ENCODE results near the gene FOSL1. TPM values are rescaled to one million over a fixed set of nuclear protein-coding genes. Genes with fewer than 3 reads are reported as not detected.

FOSL1 gene
- total RNA-seq, 2 experiments from 2014 or later: 0.88 TPM; not detected in 1

- H3K4me3 ChIP-seq (ENCODE audit: low read depth, low read length, poor library complexity, severe bottlenecking): no peak overlapping the region
- H2AFZ ChIP-seq (ENCODE audit: low read length): no peak overlapping the region
- CTCF ChIA-PET (ENCODE audit: unreplicated experiment): no interaction called here
- POLR2A ChIA-PET: no interaction called here
- H3K36me3 ChIP-seq (ENCODE audit: insufficient read depth, low read length): peaks cover 53% of the 10 kb centered on the region
- DNase-seq (ENCODE audit: low spot score): no peak
- H3K4me2 ChIP-seq (ENCODE audit: low read length): no peak overlapping the region
- no peak for TF ChIP-seq EZH2phosphoT487 (IDR thresholded peaks at IDR 0.05; ENCODE audit: borderline replicate concordance, low read depth, low read length)
- TF ChIP-seq, protein P1, sequence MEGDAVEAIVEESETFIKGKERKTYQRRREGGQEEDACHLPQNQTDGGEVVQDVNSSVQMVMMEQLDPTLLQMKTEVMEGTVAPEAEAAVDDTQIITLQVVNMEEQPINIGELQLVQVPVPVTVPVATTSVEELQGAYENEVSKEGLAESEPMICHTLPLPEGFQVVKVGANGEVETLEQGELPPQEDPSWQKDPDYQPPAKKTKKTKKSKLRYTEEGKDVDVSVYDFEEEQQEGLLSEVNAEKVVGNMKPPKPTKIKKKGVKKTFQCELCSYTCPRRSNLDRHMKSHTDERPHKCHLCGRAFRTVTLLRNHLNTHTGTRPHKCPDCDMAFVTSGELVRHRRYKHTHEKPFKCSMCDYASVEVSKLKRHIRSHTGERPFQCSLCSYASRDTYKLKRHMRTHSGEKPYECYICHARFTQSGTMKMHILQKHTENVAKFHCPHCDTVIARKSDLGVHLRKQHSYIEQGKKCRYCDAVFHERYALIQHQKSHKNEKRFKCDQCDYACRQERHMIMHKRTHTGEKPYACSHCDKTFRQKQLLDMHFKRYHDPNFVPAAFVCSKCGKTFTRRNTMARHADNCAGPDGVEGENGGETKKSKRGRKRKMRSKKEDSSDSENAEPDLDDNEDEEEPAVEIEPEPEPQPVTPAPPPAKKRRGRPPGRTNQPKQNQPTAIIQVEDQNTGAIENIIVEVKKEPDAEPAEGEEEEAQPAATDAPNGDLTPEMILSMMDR (conservative IDR thresholded peaks at IDR 0.05; ENCODE audit: low read length): no peak
- H3K27ac ChIP-seq (ENCODE audit: low read depth, low read length, poor library complexity, severe bottlenecking): no peak overlapping the region
- no peaks in the 10 kb centered on the region for H3K9me2 ChIP-seq (ENCODE audit: insufficient read depth, low read length)
- peaks cover 16% of the 10 kb centered on the region; the same call in 1 of the 2 replicates for H3K79me2 ChIP-seq (ENCODE audit: insufficient read depth, low read depth, low read length)
- no peaks in the 10 kb centered on the region for H3K9me3 ChIP-seq (ENCODE audit: low read length)
- H4K20me1 ChIP-seq (ENCODE audit: insufficient read depth, low read length): no peaks in the 10 kb centered on the region
- intact Hi-C loops (cut with micrococcal nuclease; ENCODE audit: unreplicated experiment): no loop called here
- BruUV-seq (replicated peaks): no TSS peak
- peaks cover 33% of the 10 kb centered on the region for H3K4me1 ChIP-seq (ENCODE audit: insufficient read depth, low read length, poor library complexity, severe bottlenecking)
Observed at GRCh38 chr11:65883058-65883761, 17.0 kb downstream of the FOSL1 start.

DNA sequence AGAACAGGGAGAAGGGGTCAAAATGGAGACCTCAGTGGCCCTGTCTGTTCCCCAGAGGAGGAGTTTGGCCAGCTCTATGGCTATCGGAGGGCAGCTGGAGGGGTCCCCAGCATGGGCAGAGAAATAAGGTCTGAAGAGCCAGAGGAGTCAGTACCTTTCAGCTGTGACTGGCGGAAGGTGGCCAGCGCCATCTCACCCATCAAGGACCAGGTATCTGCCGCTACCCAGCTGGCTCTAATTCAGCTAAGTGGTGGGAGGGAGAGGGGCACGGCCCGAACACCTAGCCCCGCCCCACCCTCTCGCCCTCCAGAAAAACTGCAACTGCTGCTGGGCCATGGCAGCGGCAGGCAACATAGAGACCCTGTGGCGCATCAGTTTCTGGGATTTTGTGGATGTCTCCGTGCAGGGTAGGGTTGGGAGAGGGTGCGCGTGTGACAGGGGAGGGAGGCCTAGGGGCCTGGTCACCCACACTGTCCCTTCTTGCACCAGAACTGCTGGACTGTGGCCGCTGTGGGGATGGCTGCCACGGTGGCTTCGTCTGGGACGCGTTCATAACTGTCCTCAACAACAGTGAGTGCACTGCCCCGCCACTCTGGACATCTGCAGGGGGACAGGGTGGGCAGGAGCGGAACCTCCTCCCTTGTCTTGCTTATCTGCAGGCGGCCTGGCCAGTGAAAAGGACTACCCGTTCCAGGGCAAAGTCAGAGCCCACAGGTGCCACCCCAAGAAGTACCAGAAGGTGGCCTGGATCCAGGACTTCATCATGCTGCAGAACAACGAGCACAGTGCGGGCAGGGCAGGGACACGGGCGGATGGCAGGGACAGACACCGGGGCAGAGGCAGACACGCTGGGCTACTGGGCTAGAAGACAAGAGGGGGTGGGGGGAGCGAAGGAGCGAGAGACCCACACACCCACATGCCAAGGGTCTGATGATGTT is 17.8 kb downstream of the FOSL1 start:
- CTCF ChIA-PET (ENCODE audit: unreplicated experiment): no interaction called here
- no peaks in the 10 kb centered on the region for H3K9me3 ChIP-seq (ENCODE audit: low read length)
- H2AFZ ChIP-seq (ENCODE audit: low read length): no peak overlapping the region
- BruUV-seq (replicated peaks): no TSS peak
- H4K20me1 ChIP-seq (ENCODE audit: insufficient read depth, low read length): no peaks in the 10 kb centered on the region
- H3K27ac ChIP-seq (ENCODE audit: low read depth, low read length, poor library complexity, severe bottlenecking): no peak overlapping the region
- H3K79me2 ChIP-seq (ENCODE audit: insufficient read depth, low read depth, low read length): peaks cover 10% of the 10 kb centered on the region; the same call in 1 of the 2 replicates
- H3K9me2 ChIP-seq (ENCODE audit: insufficient read depth, low read length): no peaks in the 10 kb centered on the region
- H3K4me3 ChIP-seq (ENCODE audit: low read depth, low read length, poor library complexity, severe bottlenecking): no peak overlapping the region
- H3K4me2 ChIP-seq (ENCODE audit: low read length): no peak overlapping the region
- intact Hi-C loops (cut with micrococcal nuclease; ENCODE audit: unreplicated experiment): no loop called here
- H3K36me3 ChIP-seq (ENCODE audit: insufficient read depth, low read length): peaks cover 53% of the 10 kb centered on the region
- POLR2A ChIA-PET: no interaction called here
- TF ChIP-seq, protein P1 (conservative IDR thresholded peaks at IDR 0.05; ENCODE audit: low read length): no peak
- TF ChIP-seq EZH2phosphoT487 (IDR thresholded peaks at IDR 0.05; ENCODE audit: borderline replicate concordance, low read depth, low read length): no peak
- DNase-seq (ENCODE audit: low spot score): no peak
- peaks cover 29% of the 10 kb centered on the region for H3K4me1 ChIP-seq (ENCODE audit: insufficient read depth, low read length, poor library complexity, severe bottlenecking)

Measured in OCI-LY7 (cell line).